A549 (cell line): Measurements from ENCODE around the gene ERP44. TPM values are rescaled to one million over a fixed set of nuclear protein-coding genes. Genes with fewer than 3 reads are reported as not detected.

Experiments
- ATAC-seq, 2 experiments: fragments of 200-7000 bp in 1 of 2; fragments of >200 bp in 1 of 2; cut with Nextera tagmentation in 1 of 2; cut with Tn5 transposase in 1 of 2; 3 replicates each; pipeline versions ENCODE4 v1.8.0 to v1.9.1; 2018 to 2020; ENCODE audit warnings: mild to moderate bottlenecking in 1 of 2, moderate library complexity in 1 of 2
- CTCF ChIA-PET: fragments of 300-600 bp; sonication (Branson Sonifier 250); formaldehyde crosslinking; extraction: SDS; loops from one replicate; lab custom pipeline; 2021; ENCODE audit warnings: antibody characterized with exemption, inconsistent platforms; lab: Yijun Ruan, JAX
- POLR2A ChIA-PET: fragments of 350-600 bp; formaldehyde crosslinking; extraction: SDS; loops from one replicate; lab custom pipeline; 2021; ENCODE audit warnings: antibody characterized with exemption, inconsistent platforms; lab: Yijun Ruan, JAX
- DNase-seq, 2 experiments: peaks; one replicate each; pipeline versions ENCODE4 v3.0.0 to v3.0.0-alpha.2; 2011 to 2016; ENCODE audit warnings: low read depth in 1 of 2, low spot score in 1 of 2
- FAIRE-seq: peaks from 2 replicates; lab custom pipeline; 2011; peaks lifted over from hg19 to GRCh38; lab: Jason Lieb, UNC
- H3K27ac ChIP-seq, 2 experiments: fragments of >200 bp; sonication (Bioruptor Twin); formaldehyde crosslinking; 3 replicates each; pipeline ENCODE4 v1.5.1; 2016 to 2017
- H3K4me1 ChIP-seq: fragments of >200 bp; sonication (Bioruptor Twin); formaldehyde crosslinking; 3 replicates; pipeline ENCODE4 v1.6.1; 2016
- H3K4me2 ChIP-seq: fragments of >200 bp; sonication (Bioruptor Twin); formaldehyde crosslinking; 3 replicates; pipeline ENCODE4 v1.6.1; 2016
- H3K4me3 ChIP-seq: fragments of >200 bp; sonication (Bioruptor Twin); formaldehyde crosslinking; 3 replicates; pipeline ENCODE4 v1.5.1; 2016
- H3K9me3 ChIP-seq: fragments of >200 bp; sonication (Bioruptor Twin); formaldehyde crosslinking; 3 replicates; pipeline ENCODE4 v1.6.1; 2016
- CBX2 ChIP-seq: fragments of 200-600 bp; sonication (generic); IDR thresholded peaks from 2 replicates; pipeline ENCODE4 v1.6.1; 2016; ENCODE audit warnings: low read depth, mild to moderate bottlenecking, borderline replicate concordance
- CBX8 ChIP-seq: fragments of 200-600 bp; sonication (generic); IDR thresholded peaks from 2 replicates; pipeline ENCODE4 v1.6.1; 2016
- ESRRA ChIP-seq: fragments of 150-350 bp; IDR thresholded peaks from 2 replicates; pipeline ENCODE4 v1.6.1; 2014; ENCODE audit warnings: mild to moderate bottlenecking, low read length, borderline replicate concordance
- FOSL2 ChIP-seq, 2 experiments: fragments of 450-650 bp in 1 of 2; fragments of >200 bp in 1 of 2; sonication (Bioruptor Twin) in 1 of 2; formaldehyde crosslinking; IDR thresholded peaks; 2 replicates each; pipeline versions ENCODE4 v1.5.0 to v1.6.1; 2016 to 2020; ENCODE audit warnings: mild to moderate bottlenecking in 1 of 2, moderate library complexity in 1 of 2
- HMGXB4 ChIP-seq: fragments of 250-450 bp; sonication (Bioruptor Pico); IDR thresholded peaks from 2 replicates; pipeline ENCODE4 v1.5.0; 2021; ENCODE audit warnings: mild to moderate bottlenecking, moderate library complexity, borderline replicate concordance
- JUN ChIP-seq, 2 experiments: fragments of >200 bp; sonication (Bioruptor Twin); formaldehyde crosslinking; IDR thresholded peaks; 2 replicates in 1 of 2; 3 replicates in 1 of 2; pipeline ENCODE4 v1.6.1; 2016 to 2017
- JUNB ChIP-seq: fragments of >200 bp; sonication (Bioruptor Twin); formaldehyde crosslinking; IDR thresholded peaks from 2 replicates; pipeline ENCODE4 v1.6.1; 2016
- KDM1A ChIP-seq: fragments of 200-600 bp; sonication (generic); IDR thresholded peaks from 2 replicates; pipeline ENCODE4 v1.6.1; 2016; ENCODE audit warnings: low read depth, mild to moderate bottlenecking
- KDM5A ChIP-seq: fragments of 200-600 bp; sonication (generic); IDR thresholded peaks from 2 replicates; pipeline ENCODE4 v1.6.1; 2016; ENCODE audit warnings: antibody characterized with exemption, mild to moderate bottlenecking
- MAZ ChIP-seq: fragments of 150-350 bp; IDR thresholded peaks from 2 replicates; pipeline ENCODE4 v1.6.1; 2014; ENCODE audit warnings: antibody characterized with exemption, low read depth, low read length, borderline replicate concordance
- NPAS2 ChIP-seq: fragments of 250-450 bp; sonication (Bioruptor Pico); IDR thresholded peaks from 2 replicates; pipeline ENCODE4 v1.8.0; 2022; ENCODE audit warnings: mild to moderate bottlenecking, moderate library complexity, borderline replicate concordance
- NR3C1 ChIP-seq: fragments of >200 bp; sonication (Bioruptor Twin); formaldehyde crosslinking; IDR thresholded peaks from 3 replicates; pipeline ENCODE4 v1.6.1; 2017
- PHF8 ChIP-seq: fragments of 200-600 bp; sonication (generic); IDR thresholded peaks from 2 replicates; pipeline ENCODE4 v1.6.1; 2016; ENCODE audit warnings: low read depth, mild to moderate bottlenecking, antibody characterized with exemption, moderate library complexity, borderline replicate concordance
- RCOR1 ChIP-seq: fragments of 150-350 bp; IDR thresholded peaks from 2 replicates; pipeline ENCODE4 v1.6.1; 2014; ENCODE audit warnings: antibody characterized with exemption, low read length, low read depth
- RFX5 ChIP-seq: fragments of 450-650 bp; IDR thresholded peaks from 2 replicates; pipeline ENCODE4 v1.7.1; 2014; ENCODE audit warnings: antibody characterized with exemption, mild to moderate bottlenecking, moderate library complexity
- RNF2 ChIP-seq: fragments of 200-600 bp; sonication (generic); IDR thresholded peaks from 2 replicates; pipeline ENCODE4 v1.6.1; 2016; ENCODE audit warnings: low read depth, mild to moderate bottlenecking, antibody characterized with exemption, moderate library complexity, borderline replicate concordance
- ZC3H11A ChIP-seq: fragments of 450-650 bp; IDR thresholded peaks from 2 replicates; pipeline ENCODE4 v1.6.1; 2014; ENCODE audit warnings: antibody characterized with exemption, mild to moderate bottlenecking
- ZSCAN20 ChIP-seq: fragments of 250-450 bp; sonication (Bioruptor Pico); IDR thresholded peaks from 2 replicates; pipeline ENCODE4 v1.8.0; 2022; ENCODE audit warnings: mild to moderate bottlenecking, moderate library complexity
- WGBS: methylation state at CpG from one replicate; pipeline ENCODE4 v1.1.6; 2017; ENCODE audit errors: missing lambda C conversion rate; 5-methylcytosine and 5-hydroxymethylcytosine counted together
- polyA plus RNA-seq, 4 experiments: library from polyadenylated mRNA; depleted of rRNA in 3 of 4; stranded (reverse); fragments of >200 nt; fragmentation: RNase III in 1 of 4; extraction: RNeasy Plus Mini Kit Qiagen cat#74134 plus additional on column Dnase treatment in 1 of 4; gene quantifications; 2 replicates in 3 of 4; 3 replicates in 1 of 4; pipeline ENCODE4 v1.2.3, GENCODE V29; 2011 to 2017
- TF ChIP-seq, protein P1 (sequence below): fragments of 150-350 bp; IDR thresholded peaks from 2 replicates; pipeline ENCODE4 v1.6.1; 2014; ENCODE audit warnings: low read depth, mild to moderate bottlenecking, low read length
- TF ChIP-seq, protein P2 (sequence below): fragments of 200-600 bp; sonication (generic); IDR thresholded peaks from 2 replicates; pipeline ENCODE4 v1.6.1; 2016; ENCODE audit warnings: antibody characterized with exemption, mild to moderate bottlenecking, moderate library complexity

The ERP44 gene
- polyA plus RNA-seq, 2 of the 4 experiments (the other 2 are of a cell fraction) = 12.4 to 19.4 TPM

DNA sequence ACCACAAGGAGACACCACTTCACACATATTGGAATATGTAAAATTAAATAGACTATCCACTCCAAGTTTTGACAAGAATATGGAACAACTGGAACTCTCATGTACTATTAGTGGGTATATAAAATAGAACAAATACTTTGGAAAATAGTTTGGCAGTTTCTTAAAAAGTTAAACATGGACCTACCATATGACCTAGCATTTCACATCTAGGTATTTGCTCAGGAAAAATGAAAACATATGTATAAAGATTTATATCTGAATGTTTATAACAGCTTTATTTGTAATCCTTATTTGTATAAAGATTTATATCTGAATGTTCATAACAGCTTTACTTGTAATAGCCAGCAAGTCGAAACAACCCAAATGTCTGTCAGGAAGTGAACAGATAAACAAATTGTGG lies 49.2 kb downstream of the ERP44 start:
- H3K27ac ChIP-seq = no peak overlapping the region
- WGBS = 85% methylated on average over 1 of the region's 1 CpG
- H3K9me3 ChIP-seq = no peaks in the 10 kb centered on the region
- H3K4me1 ChIP-seq = no peaks in the 10 kb centered on the region
- FAIRE-seq (no peak), DNase-seq (no peak), ATAC-seq (no peak)
- no peak overlapping the region for H3K4me2 ChIP-seq
- CTCF ChIA-PET = no interaction called here
- no peak for TF ChIP-seq ZSCAN20 (CRISPR knock-in tag)
- no peak for TF ChIP-seq RFX5
- TF ChIP-seq NR3C1 = no peak
- H3K4me3 ChIP-seq = no peak overlapping the region
- POLR2A ChIA-PET = no interaction called here

DNA sequence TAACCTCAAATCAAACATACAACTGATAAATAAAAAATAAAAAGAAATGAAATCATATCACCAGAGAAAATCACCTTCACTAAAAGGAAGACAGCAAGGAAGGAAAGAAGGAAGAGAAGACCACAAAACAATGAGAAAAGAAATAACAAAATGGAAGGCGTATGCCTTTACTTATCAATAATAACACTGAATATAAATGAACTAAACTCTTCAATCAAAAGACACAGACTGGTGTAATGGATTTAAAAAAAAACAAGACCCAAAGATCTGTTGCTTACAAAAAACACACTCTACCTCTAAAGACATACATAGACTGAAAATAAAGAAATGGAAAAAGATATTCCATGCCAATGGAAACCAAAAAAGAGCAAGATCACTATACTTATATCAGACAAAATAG lies 60.3 kb downstream of the ERP44 start:
- H3K4me2 ChIP-seq = no peak overlapping the region
- 88% methylated on average over 1 of the region's 1 CpG for WGBS
- FAIRE-seq = no peak
- TF ChIP-seq HMGXB4 (CRISPR knock-in tag) = no peak
- TF ChIP-seq NPAS2 (CRISPR knock-in tag) = no peak
- no peak for TF ChIP-seq KDM5A
- no peak for TF ChIP-seq MAZ
- no peak for TF ChIP-seq ESRRA
- TF ChIP-seq, protein P1, sequence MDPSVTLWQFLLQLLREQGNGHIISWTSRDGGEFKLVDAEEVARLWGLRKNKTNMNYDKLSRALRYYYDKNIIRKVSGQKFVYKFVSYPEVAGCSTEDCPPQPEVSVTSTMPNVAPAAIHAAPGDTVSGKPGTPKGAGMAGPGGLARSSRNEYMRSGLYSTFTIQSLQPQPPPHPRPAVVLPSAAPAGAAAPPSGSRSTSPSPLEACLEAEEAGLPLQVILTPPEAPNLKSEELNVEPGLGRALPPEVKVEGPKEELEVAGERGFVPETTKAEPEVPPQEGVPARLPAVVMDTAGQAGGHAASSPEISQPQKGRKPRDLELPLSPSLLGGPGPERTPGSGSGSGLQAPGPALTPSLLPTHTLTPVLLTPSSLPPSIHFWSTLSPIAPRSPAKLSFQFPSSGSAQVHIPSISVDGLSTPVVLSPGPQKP = no peak
- TF ChIP-seq CBX8 = no peak
- TF ChIP-seq KDM1A = no peak
- no peak for TF ChIP-seq RCOR1
- no peak for TF ChIP-seq ZC3H11A
- TF ChIP-seq PHF8 = no peak
- no peak for TF ChIP-seq JUN (IDR thresholded peaks at IDR 0.05)
- no peak overlapping the region for H3K27ac ChIP-seq
- H3K9me3 ChIP-seq = no peaks in the 10 kb centered on the region
- ATAC-seq = no peak
- POLR2A ChIA-PET = no interaction called here
- DNase-seq = no peak
- H3K4me3 ChIP-seq = no peak overlapping the region
- CTCF ChIA-PET = no interaction called here
- no peaks in the 10 kb centered on the region for H3K4me1 ChIP-seq

- no peak for DNase-seq
- Histone ChIP-seq H3K4me2 (no peak overlapping the region), H3K4me1 (no peaks in the 10 kb centered on the region), H3K4me3 (no peak overlapping the region), H3K27ac (no peak overlapping the region), H3K9me3 (no peaks in the 10 kb centered on the region)
- TF ChIP-seq RNF2 (no peak), JUNB (no peak)
- ATAC-seq = no peak
- FAIRE-seq = no peak
- CTCF ChIA-PET = no interaction called here
- 93% methylated on average over 3 of the region's 3 CpGs for WGBS
- POLR2A ChIA-PET = no interaction called here
These were observed 64.8 kb downstream of the ERP44 start for GRCh38 chr9:100033877-100034551.

- POLR2A ChIA-PET = no interaction called here
- no peak for FAIRE-seq
- no peak overlapping the region for H3K4me2 ChIP-seq
- TF ChIP-seq HMGXB4 (CRISPR knock-in tag) (no peak), FOSL2 (IDR thresholded peaks at IDR 0.05) (no peak), FOSL2 (CRISPR knock-in tag; IDR thresholded peaks at IDR 0.05) (no peak), PHF8 (no peak), CBX2 (no peak)
- TF ChIP-seq, protein P2, sequence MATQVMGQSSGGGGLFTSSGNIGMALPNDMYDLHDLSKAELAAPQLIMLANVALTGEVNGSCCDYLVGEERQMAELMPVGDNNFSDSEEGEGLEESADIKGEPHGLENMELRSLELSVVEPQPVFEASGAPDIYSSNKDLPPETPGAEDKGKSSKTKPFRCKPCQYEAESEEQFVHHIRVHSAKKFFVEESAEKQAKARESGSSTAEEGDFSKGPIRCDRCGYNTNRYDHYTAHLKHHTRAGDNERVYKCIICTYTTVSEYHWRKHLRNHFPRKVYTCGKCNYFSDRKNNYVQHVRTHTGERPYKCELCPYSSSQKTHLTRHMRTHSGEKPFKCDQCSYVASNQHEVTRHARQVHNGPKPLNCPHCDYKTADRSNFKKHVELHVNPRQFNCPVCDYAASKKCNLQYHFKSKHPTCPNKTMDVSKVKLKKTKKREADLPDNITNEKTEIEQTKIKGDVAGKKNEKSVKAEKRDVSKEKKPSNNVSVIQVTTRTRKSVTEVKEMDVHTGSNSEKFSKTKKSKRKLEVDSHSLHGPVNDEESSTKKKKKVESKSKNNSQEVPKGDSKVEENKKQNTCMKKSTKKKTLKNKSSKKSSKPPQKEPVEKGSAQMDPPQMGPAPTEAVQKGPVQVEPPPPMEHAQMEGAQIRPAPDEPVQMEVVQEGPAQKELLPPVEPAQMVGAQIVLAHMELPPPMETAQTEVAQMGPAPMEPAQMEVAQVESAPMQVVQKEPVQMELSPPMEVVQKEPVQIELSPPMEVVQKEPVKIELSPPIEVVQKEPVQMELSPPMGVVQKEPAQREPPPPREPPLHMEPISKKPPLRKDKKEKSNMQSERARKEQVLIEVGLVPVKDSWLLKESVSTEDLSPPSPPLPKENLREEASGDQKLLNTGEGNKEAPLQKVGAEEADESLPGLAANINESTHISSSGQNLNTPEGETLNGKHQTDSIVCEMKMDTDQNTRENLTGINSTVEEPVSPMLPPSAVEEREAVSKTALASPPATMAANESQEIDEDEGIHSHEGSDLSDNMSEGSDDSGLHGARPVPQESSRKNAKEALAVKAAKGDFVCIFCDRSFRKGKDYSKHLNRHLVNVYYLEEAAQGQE = no peak
These were observed 68.3 kb downstream of the ERP44 start for GRCh38 chr9:100030548-100030947.

More at GRCh38 chr9:100030548-100030947, 68.3 kb downstream of the ERP44 start:
- Histone ChIP-seq H3K9me3 (no peaks in the 10 kb centered on the region), H3K27ac (no peak overlapping the region), H3K4me3 (no peak overlapping the region), H3K4me1 (no peaks in the 10 kb centered on the region)
- DNase-seq (no peak), ATAC-seq (no peak)
- CTCF ChIA-PET = interaction anchor here (1.1 kb wide), 1 partner anchor 294 kb away, joined by 3 read pairs; no protein-coding TSS in a partner anchor
- 98% methylated on average over 2 of the region's 2 CpGs for WGBS
